GM10248 (cell line): ENCODE results near the gene VSTM2L.

ENCODE experiments used
- CTCF ChIA-PET: fragments of 300-600 bp; sonication (Branson Sonifier 250); formaldehyde crosslinking; extraction: SDS; loops from one replicate; lab custom pipeline; 2021; ENCODE audit warnings: antibody characterized with exemption; lab: Yijun Ruan, JAX
- POLR2A ChIA-PET: fragments of 350-650 bp; sonication (Branson Sonifier 250); formaldehyde crosslinking; extraction: SDS; loops from one replicate; lab custom pipeline; 2020; ENCODE audit warnings: antibody characterized with exemption; lab: Yijun Ruan, JAX
- DNase-seq: peaks from one replicate; pipeline ENCODE4 v3.0.0; 2012; ENCODE audit errors: extremely low spot score
- TF ChIP-seq, protein P1 (sequence below): IDR thresholded peaks from 2 replicates; pipeline ENCODE4 v1.5.1; 2012; ENCODE audit warnings: mild to moderate bottlenecking, low read depth; ENCODE audit errors: extremely low read depth, missing control alignments, control extremely low read depth

VSTM2L gene

DNA sequence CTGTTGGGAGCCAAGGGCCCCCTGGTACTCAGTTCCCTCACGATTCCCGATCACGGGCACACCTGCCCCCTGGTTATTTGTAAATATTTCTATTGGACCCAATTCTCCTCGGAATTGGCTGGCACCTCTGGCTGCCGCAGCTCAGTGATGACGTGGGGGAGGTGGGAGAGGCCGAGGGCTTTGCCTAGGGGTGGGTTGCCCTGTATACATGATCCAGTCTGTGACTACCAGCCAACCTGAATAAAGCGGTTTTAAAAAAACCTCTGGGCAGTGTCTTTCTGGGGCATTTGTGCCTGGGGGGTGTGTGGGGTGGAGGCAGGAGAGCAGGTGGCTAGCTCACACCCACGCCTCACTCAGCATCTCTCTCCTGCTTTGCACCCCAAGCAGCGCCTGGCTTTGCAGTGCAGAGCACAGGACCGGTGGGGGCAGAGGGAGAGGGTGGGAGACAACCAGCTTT lies 42.2 kb downstream of the VSTM2L start:
- ChIA-PET CTCF (interaction anchor here (1.4 kb wide), 1 partner anchor 276 kb away, joined by 4 read pairs; no protein-coding TSS in a partner anchor), POLR2A (no interaction called here)
- no peak for DNase-seq
- TF ChIP-seq, protein P1, sequence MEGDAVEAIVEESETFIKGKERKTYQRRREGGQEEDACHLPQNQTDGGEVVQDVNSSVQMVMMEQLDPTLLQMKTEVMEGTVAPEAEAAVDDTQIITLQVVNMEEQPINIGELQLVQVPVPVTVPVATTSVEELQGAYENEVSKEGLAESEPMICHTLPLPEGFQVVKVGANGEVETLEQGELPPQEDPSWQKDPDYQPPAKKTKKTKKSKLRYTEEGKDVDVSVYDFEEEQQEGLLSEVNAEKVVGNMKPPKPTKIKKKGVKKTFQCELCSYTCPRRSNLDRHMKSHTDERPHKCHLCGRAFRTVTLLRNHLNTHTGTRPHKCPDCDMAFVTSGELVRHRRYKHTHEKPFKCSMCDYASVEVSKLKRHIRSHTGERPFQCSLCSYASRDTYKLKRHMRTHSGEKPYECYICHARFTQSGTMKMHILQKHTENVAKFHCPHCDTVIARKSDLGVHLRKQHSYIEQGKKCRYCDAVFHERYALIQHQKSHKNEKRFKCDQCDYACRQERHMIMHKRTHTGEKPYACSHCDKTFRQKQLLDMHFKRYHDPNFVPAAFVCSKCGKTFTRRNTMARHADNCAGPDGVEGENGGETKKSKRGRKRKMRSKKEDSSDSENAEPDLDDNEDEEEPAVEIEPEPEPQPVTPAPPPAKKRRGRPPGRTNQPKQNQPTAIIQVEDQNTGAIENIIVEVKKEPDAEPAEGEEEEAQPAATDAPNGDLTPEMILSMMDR: no peak

DNA sequence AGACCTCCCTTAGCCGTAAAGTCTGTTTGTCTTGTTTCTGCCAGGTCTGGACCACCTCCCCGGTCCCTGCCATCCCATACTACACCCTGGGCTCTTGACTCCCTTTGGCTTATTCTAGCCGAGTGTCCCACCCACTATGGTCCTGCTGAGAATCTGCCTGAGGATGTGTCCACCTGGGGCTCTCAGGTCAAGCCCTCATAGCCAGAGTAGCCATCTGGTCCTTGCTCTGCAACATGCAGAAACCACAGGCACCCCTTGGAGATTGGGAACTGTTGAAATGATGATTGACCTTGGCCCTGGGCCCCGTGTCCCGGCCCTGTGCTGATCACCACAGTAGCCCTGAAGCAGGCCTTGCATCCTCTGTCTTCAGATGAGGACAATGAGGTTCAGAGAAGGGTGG lies 44.0 kb downstream of the VSTM2L start:
- TF ChIP-seq, protein P1: no peak
- ChIA-PET CTCF (no interaction called here), POLR2A (no interaction called here)
- no peak for DNase-seq

DNA sequence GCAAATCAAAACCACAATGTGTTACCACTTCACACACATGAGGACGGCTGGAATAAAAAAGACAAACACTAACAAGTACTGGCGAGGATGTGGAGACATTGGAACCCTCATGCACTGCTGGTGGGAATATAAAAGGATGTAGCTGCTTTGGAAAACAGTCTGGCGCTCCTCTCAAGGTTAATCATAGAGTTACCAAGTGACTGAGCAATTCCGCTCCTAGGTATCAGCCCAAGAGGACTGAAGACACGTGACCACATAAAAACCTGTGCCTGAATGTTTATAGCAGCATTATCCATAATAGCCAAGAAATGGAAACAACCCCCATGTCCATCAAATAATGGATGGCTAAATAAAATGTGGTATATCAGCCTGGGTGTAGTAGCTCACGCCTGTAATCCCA lies 45.0 kb downstream of the VSTM2L start:
- no peak for DNase-seq
- TF ChIP-seq, protein P1: no peak
- ChIA-PET CTCF (interaction anchor here (1.2 kb wide), 1 partner anchor 20 kb away, joined by 3 read pairs; no protein-coding TSS in a partner anchor), POLR2A (no interaction called here)

DNA sequence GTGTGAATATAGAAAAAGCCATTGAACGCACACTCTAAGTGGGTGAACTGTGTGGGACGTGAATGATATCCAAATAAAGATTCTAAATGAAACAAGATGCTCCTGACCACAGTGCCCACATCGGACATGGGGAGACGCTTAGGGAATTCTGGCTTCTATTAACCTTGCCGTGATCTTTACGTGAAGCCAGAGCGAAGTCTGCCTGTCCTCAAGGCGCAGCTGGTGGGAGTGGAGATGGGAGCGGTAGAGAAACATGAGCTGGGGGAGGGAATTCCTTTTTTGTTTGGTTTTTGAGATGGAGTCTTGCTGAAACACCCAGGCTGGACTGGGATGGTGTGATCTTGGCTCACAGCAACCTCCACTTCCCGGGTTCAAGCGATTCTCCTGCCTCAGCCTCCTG lies 46.0 kb downstream of the VSTM2L start:
- TF ChIP-seq, protein P1: no peak
- DNase-seq: no peak
- ChIA-PET CTCF (no interaction called here), POLR2A (no interaction called here)

DNA sequence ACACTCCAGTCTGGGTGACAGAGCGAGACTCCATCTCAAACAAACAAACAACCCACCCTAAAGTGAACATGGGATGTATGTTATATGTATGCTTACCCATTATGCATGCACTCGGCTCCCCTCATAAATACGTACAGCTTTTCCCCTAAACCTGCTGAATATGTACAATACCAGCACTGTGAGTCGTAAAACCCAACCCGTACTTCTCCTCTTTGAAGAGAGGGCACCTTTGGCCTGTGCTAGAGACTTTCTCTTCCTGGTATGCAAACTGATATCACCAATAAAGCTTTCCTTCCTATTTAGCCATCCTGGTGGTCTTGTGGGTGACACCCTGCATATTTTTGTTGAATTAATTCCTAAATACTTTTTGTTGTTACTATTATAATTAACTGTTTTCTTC lies 51.3 kb downstream of the VSTM2L start:
- POLR2A ChIA-PET: no interaction called here
- no peak for DNase-seq
- CTCF ChIA-PET: interaction anchor here (1.2 kb wide), 1 partner anchor 11 kb away, joined by 3 read pairs; no protein-coding TSS in a partner anchor
- TF ChIP-seq, protein P1: no peak

DNA sequence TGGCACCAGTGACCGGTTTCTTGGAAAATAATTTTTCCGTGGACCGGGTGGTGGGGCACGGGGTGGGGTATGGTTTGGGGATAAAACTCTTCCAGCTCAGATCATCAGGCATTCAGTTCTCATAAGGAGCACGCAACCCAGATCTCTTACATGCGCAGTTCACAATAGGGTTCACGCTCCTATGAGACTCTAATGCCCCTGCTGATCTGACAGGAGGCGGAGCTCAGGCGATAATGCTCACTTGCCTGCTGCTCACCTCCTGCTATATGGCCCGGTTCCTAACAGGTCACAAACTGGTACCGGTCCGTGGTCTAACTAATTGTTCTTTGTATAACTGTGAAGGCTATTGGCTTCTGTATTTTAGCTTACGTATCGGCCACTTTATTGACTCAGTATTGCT lies 51.7 kb downstream of the VSTM2L start:
- ChIA-PET CTCF (interaction anchor here (1.0 to 1.2 kb wide), 2 partner anchors 11 to 267 kb away, joined by 3 read pairs; no protein-coding TSS in a partner anchor), POLR2A (no interaction called here)
- TF ChIP-seq, protein P1: no peak
- DNase-seq: no peak
